Endothelial cell of umbilical vein (primary cell): ENCODE results near the gene CASK. TPM values are rescaled to one million over a fixed set of nuclear protein-coding genes. Genes with fewer than 3 reads are reported as not detected.

ENCODE experiments used
- BruUV-seq: library from RNA; stranded (reverse); fragments of 400-500 nt; replicated peaks from 2 replicates; lab custom pipeline; 2021; lab: Mats Ljungman, UMichigan
- CTCF ChIA-PET: fragments of 300-600, 350-600 bp; sonication (Branson Sonifier 250); formaldehyde crosslinking; loops from one replicate; lab custom pipeline; 2021; ENCODE audit warnings: antibody characterized with exemption, inconsistent platforms; lab: Charles Lee
- POLR2A ChIA-PET: fragments of 300-600, 350-600 bp; sonication (Branson Sonifier 250); formaldehyde crosslinking; loops from one replicate; lab custom pipeline; 2021; ENCODE audit warnings: antibody characterized with exemption, inconsistent platforms; lab: Charles Lee
- DNase-seq: peaks from one replicate; pipeline ENCODE4 v3.0.0-alpha.2; 2011; ENCODE audit warnings: low read depth, low spot score
- FAIRE-seq: peaks from 2 replicates; lab custom pipeline; 2011; peaks lifted over from hg19 to GRCh38; lab: Jason Lieb, UNC
- H2AFZ ChIP-seq: 2 replicates; pipeline ENCODE4 v1.6.0; 2012; ENCODE audit warnings: low read depth, low read length, control low read depth, inconsistent platforms
- H3K27ac ChIP-seq: 2 replicates; pipeline ENCODE4 v1.5.1; 2011; ENCODE audit warnings: low read depth, mild to moderate bottlenecking, control low read depth, low read length, moderate library complexity; ENCODE audit not compliant: insufficient read depth
- H3K27me3 ChIP-seq, 2 experiments: 2 replicates each; pipeline versions ENCODE4 v1.6.0 to v1.6.1; 2011; ENCODE audit warnings: low read length in 2 of 2, mixed read lengths in 1 of 2; ENCODE audit not compliant: control insufficient read depth in 2 of 2, insufficient read depth in 2 of 2
- H3K36me3 ChIP-seq, 2 experiments: 2 replicates in 1 of 2; 3 replicates in 1 of 2; pipeline ENCODE4 v1.5.1; 2011; ENCODE audit warnings: low read length in 2 of 2, mild to moderate bottlenecking in 1 of 2, moderate library complexity in 1 of 2; ENCODE audit not compliant: control insufficient read depth in 2 of 2, insufficient read depth in 2 of 2; ENCODE audit errors: extremely low read depth in 1 of 2
- H3K4me1 ChIP-seq: 3 replicates; pipeline ENCODE4 v1.5.1; 2011; ENCODE audit warnings: mild to moderate bottlenecking, low read length; ENCODE audit not compliant: control insufficient read depth, insufficient read depth; ENCODE audit errors: extremely low read depth
- H3K4me2 ChIP-seq: 2 replicates; pipeline ENCODE4 v1.6.1; 2011; ENCODE audit warnings: low read length, control low read depth, mixed read lengths; ENCODE audit not compliant: insufficient read depth
- H3K4me3 ChIP-seq, 3 experiments: fragments of 200-600 bp in 1 of 3; sonication (generic), shearing (Covaris generic) in 1 of 3; replicated peaks in 1 of 3; 2 replicates each; pipeline ENCODE4 v1.5.1; 2011 to 2016; ENCODE audit warnings: control low read depth in 3 of 3, low read length in 3 of 3, mild to moderate bottlenecking in 2 of 3, inconsistent platforms in 1 of 3, low read depth in 1 of 3, moderate library complexity in 1 of 3; ENCODE audit not compliant: insufficient read depth in 1 of 3
- H3K79me2 ChIP-seq: 2 replicates; pipeline ENCODE4 v1.6.0; 2012; ENCODE audit warnings: low read length, inconsistent platforms; ENCODE audit not compliant: control insufficient read depth, insufficient read depth
- H3K9ac ChIP-seq: replicated peaks from 2 replicates; pipeline ENCODE3; 2011; ENCODE audit warnings: low read length, control low read depth; ENCODE audit not compliant: insufficient read depth; ENCODE audit errors: extremely low read depth
- H3K9me1 ChIP-seq: replicated peaks from 3 replicates; pipeline ENCODE4 v1.6.0; 2011; ENCODE audit warnings: mild to moderate bottlenecking, low read length; ENCODE audit not compliant: control insufficient read depth, insufficient read depth; ENCODE audit errors: extremely low read depth
- H3K9me3 ChIP-seq: replicated peaks from 2 replicates; pipeline ENCODE4 v1.5.1; 2012; ENCODE audit warnings: low read length, inconsistent platforms; ENCODE audit not compliant: control insufficient read depth, insufficient read depth
- H4K20me1 ChIP-seq: replicated peaks from 2 replicates; pipeline ENCODE3; 2011; ENCODE audit warnings: mild to moderate bottlenecking, low read length; ENCODE audit not compliant: control insufficient read depth, insufficient read depth; ENCODE audit errors: extremely low read depth
- EZH2 ChIP-seq: IDR thresholded peaks from 2 replicates; pipeline ENCODE4 v1.6.1; 2012; ENCODE audit warnings: borderline replicate concordance, low read depth, mild to moderate bottlenecking, moderate library complexity, low read length, inconsistent platforms; ENCODE audit not compliant: severe bottlenecking
- FOS ChIP-seq: IDR thresholded peaks from 2 replicates; pipeline ENCODE4 v1.6.1; 2011; ENCODE audit warnings: mild to moderate bottlenecking, low read length, moderate library complexity, borderline replicate concordance; ENCODE audit not compliant: insufficient read depth
- GATA2 ChIP-seq: IDR thresholded peaks from 2 replicates; pipeline ENCODE4 v1.7.0; 2011; ENCODE audit warnings: low read depth, mild to moderate bottlenecking, moderate library complexity, mixed read lengths, low read length; ENCODE audit not compliant: insufficient read length, insufficient read depth
- JUN ChIP-seq: IDR thresholded peaks from 2 replicates; pipeline ENCODE4 v1.6.1; 2011; ENCODE audit warnings: borderline replicate concordance, low read depth; ENCODE audit not compliant: insufficient read length, insufficient read depth
- MAX ChIP-seq: IDR thresholded peaks from 2 replicates; pipeline ENCODE4 v1.6.1; 2011; ENCODE audit not compliant: insufficient read depth, insufficient read length
- MYC ChIP-seq: IDR thresholded peaks from one replicate; pipeline ENCODE4 v1.6.1; 2011; ENCODE audit warnings: mild to moderate bottlenecking, low read depth, low read length
- POLR2A ChIP-seq: IDR thresholded peaks from 2 replicates; pipeline ENCODE4 v1.6.1; 2012; ENCODE audit warnings: low read depth, mild to moderate bottlenecking, control low read depth, low read length
- POLR2AphosphoS5 ChIP-seq: IDR thresholded peaks from 2 replicates; pipeline ENCODE4 v1.6.1; 2012; ENCODE audit warnings: low read depth, mild to moderate bottlenecking, control low read depth, low read length, moderate library complexity; ENCODE audit not compliant: insufficient read depth
- dilution Hi-C: fragments of 300-500 bp; cut with MboI; formaldehyde crosslinking; loops from one replicate; pipeline ENCODE4 v1.15.0; 2019; ENCODE audit warnings: low sequenced_read_pairs; ENCODE audit not compliant: extremely low pct_ligation_motif_present
- intact Hi-C: fragments of 100-400 bp; cut with micrococcal nuclease; formaldehyde crosslinking; loops from one replicate; pipeline ENCODE4 v1.10.0; 2022
- polyA plus RNA-seq, 4 experiments: library from polyadenylated mRNA; depleted of rRNA in 3 of 4; stranded (reverse) in 3 of 4; unstranded in 1 of 4; fragments of >200 nt; gene quantifications; 2 replicates each; pipeline versions ENCODE4 v1.2.1 to v1.2.3, GENCODE V29; 2011 to 2012; ENCODE audit warnings: missing spikeins in 1 of 4
- total RNA-seq: library from RNA; stranded (reverse); gene quantifications from 2 replicates; pipeline ENCODE4 v1.2.3, GENCODE V29; 2021
- TF ChIP-seq, protein P1 (sequence below), 2 donors: IDR thresholded peaks; 1 replicate in 1 of 2; 2 replicates in 1 of 2; pipeline ENCODE4 v1.5.1; 2011; ENCODE audit warnings: low read length in 2 of 2, mild to moderate bottlenecking in 2 of 2, moderate library complexity in 2 of 2, control low read depth in 1 of 2, inconsistent platforms in 1 of 2, low read depth in 1 of 2; ENCODE audit not compliant: insufficient read depth in 1 of 2; ENCODE audit errors: extremely low read depth in 1 of 2

The CASK gene
- total and polyA plus RNA-seq, 2 donors (not counting 3 experiments of a cell fraction or from before 2014, with no cell fraction given) = 6.4 to 30.4 TPM

- Histone ChIP-seq H3K27me3 (no peaks in the 10 kb centered on the region), H3K9ac (no peak overlapping the region), H3K27ac (no peak overlapping the region), H3K4me3 (no peak overlapping the region), H3K4me2 (no peak overlapping the region), H3K79me2 (no peaks in the 10 kb centered on the region), H4K20me1 (no peaks in the 10 kb centered on the region), H2AFZ (no peak overlapping the region), H3K9me3 (no peaks in the 10 kb centered on the region), H3K36me3 (no peaks in the 10 kb centered on the region), H3K4me1 (no peaks in the 10 kb centered on the region), H3K9me1 (no peaks in the 10 kb centered on the region)
- TF ChIP-seq EZH2 = no peak
- TF ChIP-seq POLR2A = no peak
- no peak for TF ChIP-seq GATA2
- TF ChIP-seq FOS = no peak
- TF ChIP-seq MYC = no peak
- TF ChIP-seq, protein P1, sequence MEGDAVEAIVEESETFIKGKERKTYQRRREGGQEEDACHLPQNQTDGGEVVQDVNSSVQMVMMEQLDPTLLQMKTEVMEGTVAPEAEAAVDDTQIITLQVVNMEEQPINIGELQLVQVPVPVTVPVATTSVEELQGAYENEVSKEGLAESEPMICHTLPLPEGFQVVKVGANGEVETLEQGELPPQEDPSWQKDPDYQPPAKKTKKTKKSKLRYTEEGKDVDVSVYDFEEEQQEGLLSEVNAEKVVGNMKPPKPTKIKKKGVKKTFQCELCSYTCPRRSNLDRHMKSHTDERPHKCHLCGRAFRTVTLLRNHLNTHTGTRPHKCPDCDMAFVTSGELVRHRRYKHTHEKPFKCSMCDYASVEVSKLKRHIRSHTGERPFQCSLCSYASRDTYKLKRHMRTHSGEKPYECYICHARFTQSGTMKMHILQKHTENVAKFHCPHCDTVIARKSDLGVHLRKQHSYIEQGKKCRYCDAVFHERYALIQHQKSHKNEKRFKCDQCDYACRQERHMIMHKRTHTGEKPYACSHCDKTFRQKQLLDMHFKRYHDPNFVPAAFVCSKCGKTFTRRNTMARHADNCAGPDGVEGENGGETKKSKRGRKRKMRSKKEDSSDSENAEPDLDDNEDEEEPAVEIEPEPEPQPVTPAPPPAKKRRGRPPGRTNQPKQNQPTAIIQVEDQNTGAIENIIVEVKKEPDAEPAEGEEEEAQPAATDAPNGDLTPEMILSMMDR (IDR thresholded peaks at IDR 0.05; ENCODE audit: extremely low read depth in 1 of 2, insufficient read depth in 1 of 2, low read depth in 1 of 2, low read length in 2 of 2) = no peak
- TF ChIP-seq MAX = no peak
- no peak for TF ChIP-seq POLR2AphosphoS5
- TF ChIP-seq JUN = no peak
- dilution Hi-C loops (no loop called here), intact Hi-C loops (no loop called here)
- CTCF ChIA-PET = no interaction called here
- no TSS peak for BruUV-seq
- DNase-seq (no peak), FAIRE-seq (no peak)
- POLR2A ChIA-PET = no interaction called here
These were observed 47.1 kb upstream of the CASK start for GRCh38 chrX:41970419-41970818.
